T-helper 22 cell (primary cell): ENCODE measurements around the gene TC2N.
"Not testable (repeated sequence)": the region's sequence is repeated elsewhere in the genome, so short reads cannot be mapped to it uniquely, and the experiment has no call there.

Experiments
- DNase-seq: peaks from one replicate; pipeline ENCODE4 v3.0.0-alpha.2; 2020; ENCODE audit warnings: low read depth

The TC2N gene

DNA sequence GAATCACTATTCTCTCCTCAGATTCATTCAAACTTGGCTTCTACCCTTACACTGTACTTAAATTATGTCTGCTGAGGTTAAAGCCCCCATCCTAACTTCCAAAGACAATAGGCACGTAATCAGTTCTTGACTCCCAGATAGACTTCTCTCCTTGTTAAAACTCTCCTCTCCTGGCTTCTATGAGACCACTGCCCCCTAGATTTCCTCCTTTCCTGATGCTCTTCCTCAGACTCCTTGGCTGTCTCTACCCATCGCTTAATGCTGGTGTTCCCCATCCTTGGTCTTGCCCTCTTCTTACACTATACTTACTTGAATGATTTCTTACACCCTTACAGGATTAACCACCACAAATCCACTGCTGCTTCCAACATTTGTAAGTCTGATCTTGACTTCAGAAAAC is 32.8 kb downstream of the TC2N start:
- no peak for DNase-seq

DNA sequence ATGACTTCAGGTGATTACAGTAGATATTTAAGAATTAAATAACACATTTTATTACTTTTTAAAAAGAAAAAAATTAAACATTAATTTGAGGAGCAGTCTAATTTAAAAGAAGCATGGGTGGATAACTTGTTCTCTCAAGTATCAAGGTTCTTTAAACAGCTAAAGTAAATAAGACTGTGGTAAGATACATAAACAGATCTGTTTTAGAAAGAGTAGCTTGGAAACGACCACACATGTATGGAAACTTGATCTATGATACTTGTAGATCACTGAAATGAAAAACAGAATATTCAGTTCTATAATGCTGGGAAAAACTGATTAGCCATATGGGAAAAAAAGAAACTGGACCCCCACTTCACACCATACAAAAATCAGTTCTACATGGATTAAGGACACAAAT is 36.0 kb downstream of the TC2N start:
- DNase-seq = no peak

DNA sequence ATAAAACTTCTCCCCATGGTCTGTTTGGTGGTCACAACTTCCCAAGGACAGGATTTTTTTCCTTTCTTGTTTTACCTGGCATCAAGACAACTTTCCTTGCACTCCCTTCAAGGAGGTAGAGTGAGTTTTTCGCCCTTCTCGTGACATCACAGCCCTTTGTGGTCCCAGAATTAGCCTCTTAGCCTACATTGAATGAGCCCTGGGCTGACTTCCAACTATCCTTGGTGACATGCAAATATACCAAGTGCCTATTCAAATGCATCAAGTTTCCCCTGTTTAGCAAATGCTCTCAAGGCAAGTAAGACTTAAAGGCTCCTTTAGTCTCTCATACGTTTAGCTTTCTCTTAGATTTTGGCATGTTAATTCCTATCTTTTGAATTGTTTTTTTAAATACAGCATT is 36.6 kb downstream of the TC2N start:
- no peak for DNase-seq

DNA sequence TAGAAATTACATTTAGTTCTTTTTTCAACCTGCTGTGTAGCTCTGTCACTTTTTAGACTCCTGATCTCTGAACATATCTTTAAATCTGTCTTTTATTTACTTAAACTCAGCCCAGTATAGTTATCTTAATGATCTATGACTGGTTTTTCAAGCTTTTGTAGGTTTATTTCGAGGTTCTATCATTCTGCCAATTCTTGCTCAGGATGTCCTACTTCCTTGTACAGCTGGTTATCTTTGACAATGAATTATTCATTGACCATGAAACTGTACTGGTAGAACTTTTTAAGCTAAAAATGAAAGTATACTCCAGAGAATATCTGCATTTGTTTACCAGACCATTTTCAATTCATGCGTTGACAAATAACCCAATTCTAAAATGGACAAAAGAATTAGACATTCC is 37.8 kb downstream of the TC2N start:
- DNase-seq = no peak

DNA sequence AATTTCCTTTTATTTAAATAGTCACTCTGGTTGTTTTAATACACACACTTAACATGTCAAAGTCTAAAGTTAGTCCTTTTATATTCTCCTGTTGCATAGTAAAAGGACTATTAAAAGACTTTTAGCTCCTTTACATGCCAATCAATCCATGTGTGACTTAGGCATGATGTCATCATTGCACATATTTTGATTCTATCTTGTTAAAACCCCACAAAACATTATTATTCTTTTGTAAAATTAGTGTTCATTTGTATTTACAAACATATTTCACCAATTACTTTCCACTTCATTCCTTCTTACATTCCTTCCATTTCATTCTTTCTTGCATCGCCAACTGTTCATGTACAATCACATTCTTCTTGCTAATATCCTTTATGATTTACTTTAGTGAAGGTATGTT is 39.6 kb downstream of the TC2N start:
- DNase-seq = no peak

DNA sequence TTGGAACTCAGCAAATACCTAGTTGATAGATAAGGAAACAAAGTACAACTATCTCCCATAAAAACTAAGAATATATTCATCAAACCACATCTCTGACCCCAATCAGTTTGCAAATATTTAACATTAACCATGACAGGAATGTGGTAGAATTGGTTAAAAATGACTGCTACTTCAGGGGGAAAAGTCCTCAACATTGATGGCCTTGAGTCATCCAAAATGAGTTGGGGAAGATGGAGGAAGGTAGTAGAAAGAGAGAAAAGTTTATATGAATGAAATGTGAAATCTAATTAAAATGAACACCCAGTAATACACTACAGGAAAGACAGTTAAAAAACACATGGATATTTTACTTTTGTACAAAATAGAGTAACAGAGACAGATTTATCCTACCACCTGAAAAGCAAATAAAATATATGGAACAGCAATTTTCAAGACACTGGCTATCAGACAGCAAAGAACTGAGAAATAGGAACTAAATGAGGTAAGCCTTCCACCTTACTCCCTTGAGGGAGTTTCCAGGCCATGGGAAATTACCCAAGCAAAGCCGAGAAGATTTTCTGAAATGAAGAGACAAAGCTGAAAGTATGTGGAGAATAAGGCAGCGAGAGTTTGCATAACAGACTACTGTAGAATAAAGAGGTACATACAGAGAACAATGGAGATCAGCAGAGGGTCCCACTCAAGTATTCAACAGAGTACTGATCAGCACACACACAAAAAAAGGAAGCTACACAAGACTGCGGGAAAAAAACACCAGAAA is 49.6 kb downstream of the TC2N start:
- DNase-seq = no peak

DNA sequence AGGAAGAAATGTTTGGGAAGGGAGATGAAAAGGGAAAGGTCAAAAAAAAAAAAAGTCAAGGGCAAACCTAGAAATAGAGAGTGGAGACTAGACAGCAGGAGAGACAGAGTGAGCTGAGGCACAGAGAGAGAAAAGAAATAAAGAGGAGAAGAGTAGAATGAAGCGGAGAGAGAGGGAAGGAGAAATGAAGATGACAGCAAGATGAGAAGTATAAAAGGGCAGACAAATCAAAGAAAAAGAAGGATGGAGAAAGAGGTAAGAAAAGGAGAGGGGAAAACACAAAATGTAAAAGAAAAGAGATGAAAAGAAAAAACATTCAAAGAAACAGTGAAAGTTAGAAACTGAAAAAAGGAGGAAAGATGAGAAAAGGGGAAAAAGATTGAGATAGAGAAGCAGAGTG is 53.0 kb downstream of the TC2N start:
- DNase-seq = no peak

DNA sequence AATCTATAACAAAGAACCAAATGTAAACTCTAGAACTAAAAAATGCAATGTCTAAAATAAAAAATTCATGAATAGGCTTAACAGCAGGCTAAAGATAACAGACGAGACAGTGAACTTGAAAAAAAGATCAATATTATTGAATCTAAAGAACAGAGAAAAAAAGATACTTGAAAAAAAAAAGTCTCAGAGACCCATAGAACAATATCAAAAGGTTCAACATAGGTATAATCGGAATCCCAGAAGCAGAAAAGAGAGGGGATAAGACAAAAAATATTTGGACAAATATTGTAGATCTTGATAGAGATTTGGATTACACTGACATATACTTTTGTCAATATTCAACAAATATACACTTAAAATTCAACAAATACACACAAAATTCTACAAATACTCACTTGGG is 56.6 kb downstream of the TC2N start:
- DNase-seq = no peak

DNA sequence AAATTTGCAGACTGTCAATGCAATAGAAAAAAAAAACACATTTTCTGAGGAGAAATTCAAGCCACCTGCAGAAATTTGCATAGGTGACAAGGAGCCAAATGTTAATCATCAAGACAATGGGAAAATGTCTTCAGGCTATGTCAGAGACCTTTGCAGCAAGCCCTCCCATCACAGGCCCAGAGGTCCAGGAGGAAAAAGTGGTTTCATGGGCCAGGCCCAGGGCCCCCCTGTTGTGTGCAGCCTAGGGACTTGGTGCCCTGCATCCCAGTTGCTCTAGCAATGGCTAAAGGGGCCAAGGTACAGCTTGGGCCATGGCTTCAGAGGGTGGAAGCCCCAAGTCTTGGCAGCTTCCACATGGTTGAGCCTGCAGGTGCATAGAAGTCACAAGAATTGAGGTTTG is 60.6 kb downstream of the TC2N start:
- no peak for DNase-seq

DNA sequence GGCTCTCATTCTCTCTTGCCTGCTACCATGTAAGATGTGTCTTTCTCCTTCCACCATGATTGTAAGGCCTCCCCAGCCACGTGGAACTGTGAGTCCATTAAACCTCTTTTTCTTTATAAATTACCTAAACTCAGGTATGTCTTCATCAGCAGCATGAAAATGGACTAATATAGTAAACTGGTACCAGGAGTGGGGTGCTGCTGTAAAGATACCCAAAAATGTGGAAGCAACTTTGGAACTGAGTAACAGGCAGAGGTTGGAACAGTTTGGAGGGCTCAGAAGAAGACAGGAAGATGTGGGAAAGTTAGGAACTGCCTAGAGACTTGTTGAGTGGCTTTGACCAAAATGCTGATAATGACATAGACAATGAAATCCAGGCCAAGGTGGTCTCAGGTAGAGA is 61.2 kb downstream of the TC2N start:
- DNase-seq = not testable (repeated sequence)

DNA sequence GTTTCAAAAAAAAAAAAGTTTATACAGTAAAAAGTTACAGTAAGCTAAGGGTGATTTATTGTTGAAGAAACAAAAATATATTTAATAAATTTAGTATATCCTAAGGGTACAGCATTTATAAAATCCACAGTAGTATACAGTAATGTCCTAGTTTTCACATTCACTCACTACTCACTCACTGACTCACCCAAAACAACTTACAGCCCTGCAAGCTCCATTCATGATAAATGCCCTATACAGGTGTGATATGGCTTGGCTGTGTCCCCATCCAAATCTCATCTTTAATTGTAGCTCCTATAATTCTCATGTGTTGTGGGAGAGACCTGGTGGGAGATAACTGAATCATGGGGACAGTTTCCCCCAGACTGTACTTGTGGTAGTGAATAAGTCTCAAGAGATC is 61.7 kb downstream of the TC2N start:
- no peak for DNase-seq

DNA sequence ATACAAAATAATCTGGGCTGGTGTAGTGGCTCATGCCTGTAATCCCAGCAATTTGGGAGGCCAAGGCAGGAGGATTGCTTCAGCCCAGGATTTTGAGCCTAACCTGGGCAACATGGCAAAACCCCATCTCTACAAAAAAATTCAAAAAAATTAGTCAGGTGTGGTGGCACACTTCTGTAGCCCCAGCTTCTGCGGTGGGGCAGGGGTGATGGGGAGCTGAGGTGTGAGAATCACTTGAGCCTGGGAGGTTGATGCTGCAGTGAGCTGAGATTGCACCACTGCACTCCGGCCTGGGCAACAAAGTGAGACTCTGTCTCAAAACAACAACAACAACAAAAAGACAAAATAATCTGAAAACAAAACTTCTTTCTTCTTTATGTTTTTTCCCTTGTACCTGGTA is 66.0 kb downstream of the TC2N start:
- no peak for DNase-seq

DNA sequence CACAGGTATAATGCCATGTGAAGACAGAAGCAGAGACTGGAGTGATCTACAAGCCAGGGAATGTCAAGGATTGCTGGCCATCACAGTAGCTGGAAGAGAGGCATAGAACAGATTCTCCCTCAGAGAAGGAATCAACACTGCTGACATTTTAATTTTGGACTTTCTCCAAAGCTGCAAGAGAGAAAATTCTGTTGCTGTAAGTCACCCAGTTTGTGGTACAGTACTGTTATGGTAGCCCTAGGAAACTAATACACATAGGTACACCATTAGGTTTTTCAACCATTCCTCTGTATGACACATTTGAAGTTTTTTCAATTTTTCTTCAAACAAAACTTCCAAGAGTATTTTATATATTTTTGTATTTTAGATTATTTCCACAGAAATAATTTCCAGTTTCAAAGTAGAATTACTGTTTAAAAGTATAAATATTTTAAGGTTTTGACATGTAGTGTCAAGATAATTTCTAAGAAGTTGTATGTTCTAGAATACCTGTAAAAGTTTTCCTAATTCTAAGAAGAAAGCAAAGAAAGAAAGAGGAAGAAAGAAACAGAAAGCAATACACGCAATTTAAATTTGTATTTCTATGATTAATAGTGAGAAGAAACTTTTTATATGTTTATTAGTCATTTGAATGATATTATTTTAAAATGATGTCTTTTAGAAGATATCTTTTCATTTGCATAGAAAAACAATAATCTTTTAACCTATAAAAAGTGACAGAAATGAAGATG is 70.6 kb downstream of the TC2N start:
- DNase-seq = no peak

DNA sequence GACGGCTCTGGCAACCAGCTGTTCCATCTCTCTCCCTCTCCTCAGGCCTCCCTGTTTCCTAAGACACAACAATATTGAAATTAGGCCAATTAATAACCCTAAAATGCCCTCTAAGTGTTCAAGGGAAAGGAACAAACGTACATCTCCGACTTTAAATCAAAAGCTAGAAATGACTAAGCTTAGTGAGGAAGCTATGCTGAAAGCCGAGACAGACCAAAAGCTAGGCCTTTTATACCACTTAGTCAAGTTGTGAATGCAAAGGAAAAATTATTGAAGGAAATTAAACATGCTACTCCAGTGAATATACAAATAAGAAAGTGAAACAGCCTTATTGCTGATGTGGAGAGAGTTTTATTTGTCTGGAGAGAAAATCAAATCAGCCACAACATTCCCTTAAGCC is 73.6 kb downstream of the TC2N start:
- DNase-seq = no peak

DNA sequence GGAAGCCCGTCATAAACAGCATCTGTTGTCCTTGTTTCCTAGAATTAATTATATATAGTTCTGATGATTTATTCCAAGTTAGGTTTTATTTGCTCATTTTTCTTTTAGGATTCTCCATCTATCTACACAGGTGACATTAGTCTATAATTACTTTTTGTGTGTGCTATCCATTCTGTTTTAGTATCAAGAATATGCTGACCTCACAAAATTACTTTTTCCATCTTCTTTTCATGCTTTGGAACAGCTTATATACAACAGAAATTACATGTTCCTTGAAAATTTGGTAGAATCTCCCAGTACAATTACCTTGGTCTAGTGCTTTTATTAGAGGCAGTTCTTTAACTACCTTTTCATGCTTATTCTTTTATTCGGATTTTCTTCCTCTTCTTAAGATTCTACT is 81.1 kb downstream of the TC2N start:
- no peak for DNase-seq

DNA sequence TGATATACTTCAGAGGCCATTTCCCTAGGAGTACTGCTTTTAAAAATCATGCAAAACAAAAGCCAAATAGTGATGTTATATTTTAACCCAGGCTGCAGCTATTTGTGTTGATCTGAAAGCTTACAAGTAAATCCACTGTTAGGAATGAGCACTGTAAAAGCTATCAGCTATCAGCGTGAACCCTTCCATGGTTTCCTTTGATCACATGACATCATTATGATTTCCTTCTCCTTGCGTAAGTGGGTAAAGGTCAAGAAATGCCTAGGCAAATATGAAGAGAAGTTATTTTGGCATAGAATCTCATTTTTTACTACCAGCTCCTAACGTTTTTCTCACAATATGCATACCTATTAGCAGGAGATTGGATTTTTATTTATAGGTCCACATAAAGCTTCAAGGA is 86.9 kb downstream of the TC2N start:
- DNase-seq = no peak

DNA sequence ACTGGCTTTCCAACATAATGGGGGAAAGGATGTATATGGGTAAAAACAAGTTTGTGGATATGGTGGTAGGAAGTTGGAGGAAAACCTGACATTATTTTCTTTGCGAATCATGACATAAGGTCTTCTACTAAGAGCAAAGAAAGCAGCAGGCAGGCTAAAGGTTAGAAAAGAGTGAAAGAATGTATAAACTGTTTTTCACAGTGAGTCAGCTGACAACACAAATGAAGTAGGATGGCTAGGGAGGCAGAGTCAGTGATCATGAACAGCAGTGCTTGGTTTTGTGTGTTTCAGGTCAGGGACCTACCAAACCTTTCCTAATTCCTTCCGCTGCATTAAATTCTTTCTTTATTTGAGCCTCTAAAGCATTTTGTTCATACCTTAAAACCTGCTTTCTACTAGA is 89.1 kb downstream of the TC2N start:
- DNase-seq = no peak

DNA sequence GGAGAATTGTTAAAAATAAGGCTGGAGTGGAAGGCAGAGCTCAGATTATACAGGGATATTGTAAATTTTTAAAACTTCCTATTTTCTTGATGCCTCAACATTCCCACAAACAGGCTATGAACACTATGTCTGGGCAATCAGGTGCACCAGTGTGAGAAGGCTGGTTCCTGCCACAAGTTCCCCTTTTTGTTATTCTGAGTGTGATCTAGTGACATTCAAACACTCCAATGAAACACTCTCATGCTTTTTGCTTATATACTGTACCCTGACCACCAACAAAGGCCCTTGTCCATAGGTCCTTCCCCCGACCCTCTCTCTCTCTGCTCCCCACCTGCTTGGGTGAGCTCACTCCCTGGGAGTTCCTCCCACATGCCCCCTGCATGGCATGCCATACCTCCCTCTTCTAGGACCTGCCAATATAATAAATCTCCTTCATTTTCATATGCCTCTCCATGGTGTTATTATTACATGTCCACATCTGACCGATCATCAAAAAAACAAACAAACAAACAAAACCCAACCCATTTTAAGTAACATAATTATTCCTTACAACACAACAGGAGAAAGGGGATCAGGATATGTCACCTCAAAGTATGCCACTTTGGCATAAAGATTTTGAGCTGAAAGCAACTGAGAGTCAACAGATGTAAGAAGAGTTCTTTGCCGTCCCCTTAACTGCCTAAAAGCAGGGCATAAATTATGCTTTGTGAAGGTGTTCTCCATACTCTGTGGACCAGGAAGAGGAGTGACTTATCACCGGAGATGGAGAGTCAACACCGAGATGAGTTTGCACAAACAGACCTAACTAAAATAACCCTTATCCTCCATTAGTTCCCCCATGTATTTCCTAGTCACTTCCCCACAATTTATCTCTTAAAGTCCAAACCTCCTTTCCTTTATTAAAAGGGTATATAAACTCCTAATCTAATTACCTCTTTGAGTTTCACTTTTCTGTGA is 92.9 kb downstream of the TC2N start:
- no peak for DNase-seq

DNA sequence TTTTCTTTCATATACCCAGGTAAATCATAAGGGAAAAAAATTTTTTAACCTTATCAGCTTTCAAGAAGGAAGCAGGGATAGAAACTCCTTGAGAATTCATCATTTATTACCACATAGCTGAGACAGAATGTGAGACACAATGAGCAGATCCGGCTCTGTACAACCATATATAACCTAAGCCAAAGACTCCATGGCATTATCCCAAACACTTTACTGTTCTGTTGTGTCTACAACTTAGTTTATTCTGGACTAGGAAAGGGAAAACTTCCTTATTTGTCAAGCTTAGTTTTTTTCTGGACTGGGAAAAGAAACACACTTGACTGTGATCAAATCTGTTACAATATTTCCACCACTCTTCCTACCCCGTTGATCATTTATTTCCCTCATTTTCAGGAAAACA is 97.2 kb downstream of the TC2N start:
- no peak for DNase-seq

DNA sequence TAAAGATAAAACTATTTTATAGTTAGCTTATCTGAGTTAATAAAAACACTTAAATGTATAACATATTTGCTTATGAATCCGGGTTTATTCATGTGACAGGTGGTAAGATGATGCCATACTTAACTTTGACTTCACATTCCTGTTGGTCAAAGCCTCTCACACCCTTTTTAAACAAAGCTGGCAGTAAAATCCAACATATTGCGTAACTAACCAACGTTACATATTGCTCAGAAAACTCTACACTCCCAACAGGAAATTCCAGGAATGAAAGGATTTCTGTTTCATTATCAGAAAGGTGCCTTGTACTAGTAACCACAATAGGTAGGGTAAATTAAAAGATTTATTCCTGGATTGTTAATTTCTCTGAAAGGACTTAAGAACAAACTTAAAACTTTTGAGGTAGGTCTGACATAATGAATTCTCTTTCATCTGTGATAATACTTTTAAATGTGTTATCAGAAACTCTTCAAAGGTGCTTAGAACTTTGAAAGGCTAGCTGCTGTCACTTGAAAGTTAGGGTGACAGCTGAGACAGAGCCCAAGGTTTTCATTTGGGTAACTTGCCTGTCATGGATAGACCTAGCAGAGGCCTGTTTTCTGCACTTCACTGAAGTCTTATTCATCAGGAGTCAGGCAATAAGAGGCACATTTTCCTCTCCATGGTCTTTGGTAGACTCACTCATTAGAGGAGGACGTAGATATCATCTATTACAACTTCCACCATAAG is 111.6 kb downstream of the TC2N start:
- no peak for DNase-seq

DNA sequence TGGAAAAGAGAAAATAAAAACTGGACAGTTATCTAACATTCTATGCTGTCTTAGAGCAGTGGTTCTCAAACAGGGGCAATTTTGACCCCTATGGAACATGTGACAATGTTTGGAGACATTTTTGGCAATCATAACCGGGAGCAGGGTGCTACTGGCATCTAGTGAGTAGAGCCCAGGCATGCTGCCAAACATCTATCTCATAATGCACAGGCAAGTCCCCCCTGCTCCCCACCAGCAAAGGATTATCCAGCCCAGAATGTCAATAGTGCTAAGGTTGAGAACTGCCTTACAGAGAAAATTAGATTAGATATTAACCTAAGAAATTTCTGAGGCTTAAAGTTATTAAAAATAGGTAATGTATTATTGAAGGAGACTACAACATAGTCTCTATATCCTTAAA is 112.5 kb downstream of the TC2N start:
- no peak for DNase-seq

DNA sequence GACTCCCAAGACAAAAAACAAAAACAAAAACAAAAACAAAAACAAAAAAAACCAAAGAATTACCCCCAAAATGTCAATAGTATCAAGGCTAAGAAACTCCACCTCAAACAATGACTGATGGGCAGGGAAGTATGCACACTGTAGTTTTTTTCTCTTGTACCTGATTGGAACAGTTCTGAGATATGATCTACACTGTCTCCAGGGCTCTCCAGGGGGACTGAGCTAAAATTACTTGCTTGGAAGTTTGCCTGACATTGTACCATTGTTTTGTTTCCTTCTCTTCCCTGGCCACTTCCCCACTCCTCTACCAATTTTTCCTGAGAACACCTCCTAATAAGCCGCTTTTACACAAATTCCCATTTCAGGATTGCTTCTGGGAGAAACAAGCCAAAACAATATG is 113.2 kb downstream of the TC2N start:
- no peak for DNase-seq
